Nasal cavity respiratory epithelium epithelial cell of viscerocranial mucosa (primary cell): ENCODE measurements around the gene DLK1. TPM values are rescaled to one million over a fixed set of nuclear protein-coding genes. Genes with fewer than 3 reads are reported as not detected.

Experiments used
- total RNA-seq: library from RNA; depleted of rRNA; stranded (reverse); fragments of >200 nt; gene quantifications from 2 replicates; pipeline ENCODE4 v1.2.3, GENCODE V29; 2014

Gene DLK1
- total RNA-seq, result not detected in 2 replicates

DNA sequence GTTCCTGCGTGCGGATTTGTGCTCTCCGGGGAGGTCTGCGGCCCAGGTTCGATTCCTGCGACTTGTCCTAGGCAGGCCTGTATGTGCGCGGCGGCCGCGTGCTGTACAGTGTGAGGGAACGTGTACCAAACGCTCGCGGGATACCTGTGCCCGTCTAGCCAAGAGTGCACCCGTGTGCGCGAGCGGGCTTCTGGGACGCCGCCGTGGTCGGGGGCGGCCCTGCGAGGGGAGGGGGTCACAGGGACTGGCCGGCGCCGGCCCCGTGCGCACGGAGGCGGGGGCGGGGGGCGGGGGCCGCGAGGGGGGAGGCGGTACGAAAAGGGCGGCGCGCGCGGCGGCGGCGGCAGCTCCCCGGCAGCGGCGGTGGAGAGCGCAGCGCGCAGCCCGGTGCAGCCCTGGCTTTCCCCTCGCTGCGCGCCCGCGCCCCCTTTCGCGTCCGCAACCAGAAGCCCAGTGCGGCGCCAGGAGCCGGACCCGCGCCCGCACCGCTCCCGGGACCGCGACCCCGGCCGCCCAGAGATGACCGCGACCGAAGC, at the start of gene DLK1:
Gene DLK1 (plus strand): TSS at position 343 of the 536 bp plus-strand sequence. CDS start 177 bp downstream, at position 520.

Other genes starting within 250 kb of the DLK1 start
- 0.21 and 0.68 TPM in 2 replicates for gene BEGAIN, start 139.5 kb upstream of the DLK1 start, total RNA-seq
- 1.8 and 41.4 TPM in 2 replicates for gene MEG3, start 99.2 kb downstream of the DLK1 start, total RNA-seq
- not detected in 2 replicates for gene RTL1, start 176.8 kb downstream of the DLK1 start, total RNA-seq